ENCODE results near the gene KRTAP12-2.
"Not testable (repeated sequence)": the region's sequence is repeated elsewhere in the genome, so short reads cannot be mapped to it uniquely, and the experiment has no call there.

Gene KRTAP12-2

GRCh38 chr21:44648557-44649311 lies 18.0 kb downstream of the KRTAP12-2 start:
- no peak for DNase-seq

DNA sequence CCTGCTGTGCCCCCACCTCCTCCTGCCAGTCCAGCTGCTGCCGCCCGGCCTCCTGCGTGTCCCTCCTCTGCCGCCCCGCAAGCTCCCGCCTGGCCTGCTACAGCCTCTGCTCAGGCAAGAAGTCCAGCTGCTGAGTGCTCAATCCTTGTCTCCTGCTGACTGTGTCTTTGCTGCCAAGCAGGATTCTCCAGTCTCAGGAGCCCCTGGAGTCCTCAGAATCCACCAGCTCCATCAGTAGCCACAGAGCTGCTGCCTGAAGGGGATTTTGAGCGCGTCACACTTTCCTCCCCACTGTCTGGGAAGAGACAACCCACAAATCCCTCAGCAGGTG lies 19.5 kb downstream of the KRTAP12-2 start:
- DNase-seq, result no peak

GRCh38 chr21:44646366-44647221 lies 20.1 kb downstream of the KRTAP12-2 start, which contains the start of gene KRTAP10-11:
KRTAP10-11 (plus strand) TSS chr21:44646414; CDS start chr21:44646459, 45 bp downstream.
- DNase-seq, result peak; percentile 55

GRCh38 chr21:44644878-44645277 lies 21.8 kb downstream of the KRTAP12-2 start:
- DNase-seq, result no peak

DNA sequence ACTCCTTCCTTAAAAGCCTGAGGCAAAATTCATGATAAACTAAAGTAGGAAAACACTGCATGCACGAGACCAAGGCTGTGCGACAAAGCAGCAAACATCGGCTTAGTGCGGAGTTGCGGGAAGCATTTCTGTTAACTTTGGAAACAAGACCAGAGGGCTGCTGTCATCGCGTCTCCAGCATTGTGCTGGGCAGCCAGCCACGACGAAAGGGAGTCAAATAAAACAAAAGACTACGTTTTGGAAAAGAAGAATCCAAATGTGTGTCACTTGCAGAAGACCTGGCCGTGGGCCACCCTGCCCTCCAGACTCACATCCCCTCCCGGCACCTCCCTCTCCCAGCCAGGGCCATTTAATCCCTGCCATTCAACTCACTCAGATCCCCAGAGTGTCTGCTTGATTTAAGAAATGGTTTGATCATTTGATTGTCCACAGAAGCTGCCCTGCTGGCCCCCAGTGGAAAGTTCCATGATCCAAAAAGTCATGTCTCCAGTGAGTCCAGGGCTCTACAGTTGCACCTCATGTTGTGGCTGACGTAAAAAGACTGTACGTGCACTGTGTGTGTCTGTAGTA lies 22.9 kb downstream of the KRTAP12-2 start:
- DNase-seq, result no peak

- DNase-seq, result no peak
Observed at GRCh38 chr21:44640761-44641160, 26.0 kb downstream of the KRTAP12-2 start.

- DNase-seq, result no peak
Observed at GRCh38 chr21:44639331-44639655, 27.4 kb downstream of the KRTAP12-2 start.

DNA sequence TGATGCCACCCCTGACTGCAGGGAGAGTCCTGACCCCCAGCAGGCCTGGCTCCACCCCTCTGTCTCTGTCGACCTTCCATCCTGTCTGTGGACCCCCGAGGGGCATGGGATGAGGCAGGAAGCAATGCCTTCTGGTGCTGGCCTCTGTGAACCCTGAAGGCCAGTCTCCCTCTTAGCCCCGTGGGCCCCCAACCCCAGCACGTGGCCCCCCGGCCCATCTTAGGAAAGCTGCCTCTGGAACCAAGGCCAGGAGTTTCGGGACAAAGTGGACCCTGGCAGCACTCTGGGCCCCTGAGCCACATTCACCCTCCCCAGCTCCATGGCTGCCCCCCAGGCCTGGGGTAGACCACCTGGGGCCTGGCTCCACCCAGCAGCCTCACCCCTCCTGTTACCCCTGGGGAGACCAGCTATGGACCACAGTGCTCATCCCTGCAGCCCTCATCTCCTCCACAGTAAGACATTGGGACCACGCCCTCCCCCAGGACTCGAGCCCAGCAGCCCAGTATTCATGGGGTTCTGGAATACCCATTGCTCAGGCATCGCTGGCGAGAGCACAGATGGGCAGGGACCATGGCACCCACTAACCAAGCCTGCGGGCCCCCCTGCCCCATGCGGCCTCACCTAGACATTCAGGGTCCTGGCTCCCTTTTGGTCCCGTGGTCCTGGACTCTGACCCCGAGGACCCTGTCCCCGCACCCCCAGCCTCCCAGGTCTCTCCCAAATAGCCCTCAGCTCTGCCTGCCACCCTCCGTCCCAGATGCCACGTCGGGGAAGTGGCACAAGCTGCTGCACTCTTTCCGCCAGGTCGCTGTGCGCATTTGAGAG lies 28.0 kb downstream of the KRTAP12-2 start:
- not testable (repeated sequence) for DNase-seq

GRCh38 chr21:44637851-44638348 lies 28.8 kb downstream of the KRTAP12-2 start:
- not testable (repeated sequence) for DNase-seq

DNA sequence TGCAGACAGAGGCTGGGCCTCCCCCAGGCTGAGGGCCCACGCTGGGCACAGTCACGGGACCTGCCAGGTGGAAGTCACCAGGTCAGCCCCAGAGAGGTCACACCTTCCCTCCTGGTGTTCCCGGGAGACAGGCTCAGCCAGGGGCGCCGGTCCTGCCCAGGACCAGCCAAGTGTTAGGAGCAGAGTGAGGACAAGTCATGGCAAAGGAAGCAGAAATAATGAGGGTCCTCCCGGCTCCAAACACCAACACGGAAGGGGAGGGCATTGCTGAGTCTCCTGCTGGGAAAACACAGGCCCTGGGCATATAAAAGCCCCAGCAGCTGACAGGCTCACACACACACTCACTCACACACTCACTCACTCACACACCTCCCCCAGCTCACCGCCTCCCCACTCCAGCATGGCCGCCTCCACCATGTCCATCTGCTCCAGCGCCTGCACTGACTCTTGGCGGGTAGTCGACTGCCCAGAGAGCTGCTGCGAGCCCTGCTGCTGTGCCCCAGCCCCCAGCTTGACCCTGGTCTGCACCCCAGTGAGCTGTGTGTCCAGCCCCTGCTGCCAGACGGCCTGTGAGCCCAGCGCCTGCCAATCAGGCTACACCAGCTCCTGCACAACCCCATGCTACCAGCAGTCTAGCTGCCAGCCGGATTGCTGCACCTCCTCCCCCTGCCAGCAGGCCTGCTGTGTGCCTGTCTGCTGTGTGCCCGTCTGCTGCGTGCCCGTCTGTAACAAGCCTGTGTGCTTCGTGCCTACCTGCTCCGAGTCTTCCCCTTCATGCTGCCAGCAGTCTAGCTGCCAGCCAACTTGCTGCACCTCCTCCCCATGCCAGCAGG lies 29.5 kb downstream of the KRTAP12-2 start, which contains the start of gene KRTAP10-10:
Gene KRTAP10-10 (plus strand): TSS at position 339 of the 833 bp plus-strand sequence. CDS start 62 bp downstream, at position 401.
- DNase-seq, result peak; percentile 51

- no peak for DNase-seq
Observed at GRCh38 chr21:44636209-44637017, 30.3 kb downstream of the KRTAP12-2 start.

- no peak for DNase-seq
Observed at GRCh38 chr21:44632067-44632466, 34.7 kb downstream of the KRTAP12-2 start.

DNA sequence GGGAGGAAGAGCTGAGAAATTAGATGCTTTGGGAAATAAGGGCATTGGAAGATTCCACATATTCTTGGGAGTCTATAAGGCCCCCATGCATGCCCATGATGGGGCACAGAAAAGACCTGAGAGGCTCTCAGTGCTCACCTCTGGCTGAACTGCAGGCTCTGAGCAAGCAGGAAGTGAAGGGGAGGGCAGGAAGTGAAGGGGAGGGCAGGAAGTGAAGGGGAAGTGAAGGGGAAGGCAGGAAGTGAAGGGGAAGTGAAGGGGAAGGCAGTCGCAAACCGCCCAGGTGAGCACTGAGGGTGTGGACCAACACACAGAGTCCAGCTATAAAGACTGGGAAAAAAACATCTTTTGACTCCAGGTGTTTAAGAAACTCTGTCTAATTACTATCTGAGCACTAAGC lies 36.3 kb downstream of the KRTAP12-2 start:
- DNase-seq, result no peak

GRCh38 chr21:44628707-44629391 lies 37.9 kb downstream of the KRTAP12-2 start:
- DNase-seq, result no peak

- DNase-seq, result not testable (repeated sequence)
Observed at GRCh38 chr21:44627831-44628233, 38.9 kb downstream of the KRTAP12-2 start.

- DNase-seq, result peak; percentile 29
Observed at GRCh38 chr21:44627181-44627822, 39.4 kb downstream of the KRTAP12-2 start.

- DNase-seq, result no peak
Observed at GRCh38 chr21:44626673-44627143, 40.0 kb downstream of the KRTAP12-2 start, which contains the start of gene KRTAP10-9. KRTAP10-9 (plus strand) TSS chr21:44627093; CDS start chr21:44627172, 79 bp downstream.

DNA sequence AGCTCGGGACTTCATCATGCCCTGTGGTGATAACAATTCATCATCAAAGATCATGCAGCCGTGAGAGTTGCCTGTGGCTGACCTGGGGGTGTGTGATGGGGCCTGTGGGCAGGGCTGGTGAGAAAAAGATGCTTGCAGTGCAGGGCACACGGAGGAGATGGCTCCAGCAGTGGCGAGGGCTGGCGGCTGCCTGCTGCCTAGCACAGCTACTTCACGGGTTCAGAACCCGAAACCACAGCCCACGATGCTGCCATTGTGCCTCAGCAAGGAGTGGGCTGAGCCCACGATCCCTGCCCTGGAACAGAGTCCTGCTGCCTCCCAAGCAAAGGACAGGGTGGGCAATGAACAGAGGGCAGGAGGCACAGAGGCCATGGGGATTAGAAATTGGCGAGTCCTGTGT lies 40.5 kb downstream of the KRTAP12-2 start:
- no peak for DNase-seq

- no peak for DNase-seq
Observed at GRCh38 chr21:44625756-44626155, 41.0 kb downstream of the KRTAP12-2 start.
